Fibroblast of mammary gland (primary cell): ENCODE data around the gene OPRL1.
A peak's percentile ranks its signal among the peaks of the same experiment; 100 is the strongest.

ENCODE experiments used
- DNase-seq: peaks from one replicate; pipeline ENCODE4 v3.0.0-alpha.2; 2010; ENCODE audit warnings: low read depth
- H3K4me3 ChIP-seq: 2 replicates; pipeline ENCODE4 v1.5.1; 2011; ENCODE audit warnings: low read depth, mild to moderate bottlenecking, low read length, moderate library complexity; ENCODE audit not compliant: control insufficient read depth
- CTCF ChIP-seq: conservative IDR thresholded peaks from 2 replicates; pipeline ENCODE4 v1.5.1; 2011; ENCODE audit warnings: low read depth, low read length, inconsistent platforms; ENCODE audit not compliant: control insufficient read depth, insufficient read depth

The OPRL1 gene

GRCh38 chr20:64069209-64069613 lies 10.7 kb upstream of the OPRL1 start:
- TF ChIP-seq CTCF = no peak

GRCh38 chr20:64069614-64070243 lies 10.2 kb upstream of the OPRL1 start:
- H3K4me3 ChIP-seq = no peak overlapping the region
- DNase-seq = no peak
- peak; percentile 55 for TF ChIP-seq CTCF

More at GRCh38 chr20:64069209-64069613, 10.7 kb upstream of the OPRL1 start:
- H3K4me3 ChIP-seq = no peak overlapping the region
- no peak for DNase-seq

- H3K4me3 ChIP-seq = no peak overlapping the region
- no peak for TF ChIP-seq CTCF
- DNase-seq = no peak
Observed at GRCh38 chr20:64070244-64070993, 9.5 kb upstream of the OPRL1 start.

GRCh38 chr20:64071341-64072332 lies 8.2 kb upstream of the OPRL1 start:
- TF ChIP-seq CTCF = no peak
- DNase-seq = no peak
- no peak overlapping the region for H3K4me3 ChIP-seq

GRCh38 chr20:64072498-64073063 lies 7.3 kb upstream of the OPRL1 start:
- TF ChIP-seq CTCF = no peak
- H3K4me3 ChIP-seq = no peak overlapping the region
- no peak for DNase-seq
